Transverse colon (tissue), 4 donors: ENCODE data around the gene PLEKHH3. TPM values are rescaled to one million over a fixed set of nuclear protein-coding genes. Genes with fewer than 3 reads are reported as not detected.

Source experiments
- DNase-seq: peaks from one replicate; pipeline ENCODE4 v3.0.0-alpha.2; 2019
- H3K27ac ChIP-seq, 4 donors: fragments of 200-600 bp; sonication (generic); 2 replicates each; pipeline ENCODE4 v1.5.1; 2016 to 2018; ENCODE audit warnings: inconsistent platforms in 4 of 4
- H3K27me3 ChIP-seq: fragments of 200-600 bp; sonication (generic); 2 replicates; pipeline ENCODE4 v1.5.1; 2017; ENCODE audit warnings: inconsistent platforms
- H3K36me3 ChIP-seq, 4 donors: fragments of 200-600 bp; sonication (generic); 2 replicates each; pipeline ENCODE4 v1.5.1; 2017 to 2019; ENCODE audit warnings: inconsistent platforms in 4 of 4
- H3K4me1 ChIP-seq, 4 donors: fragments of 200-600 bp; sonication (generic); 2 replicates each; pipeline ENCODE4 v1.5.1; 2017 to 2020; ENCODE audit warnings: inconsistent platforms in 4 of 4
- H3K4me3 ChIP-seq, 4 donors: fragments of 200-600 bp; sonication (generic); 1 replicate in 1 of 4; 2 replicates in 3 of 4; pipeline versions ENCODE4 v1.5.1 to v1.6.1; 2017 to 2019; ENCODE audit warnings: inconsistent platforms in 4 of 4
- H3K9me3 ChIP-seq, 2 donors: fragments of 200-600 bp; sonication (generic); 2 replicates each; pipeline ENCODE4 v1.5.1; 2017 to 2019; ENCODE audit warnings: inconsistent platforms in 2 of 2
- CTCF ChIP-seq, 5 experiments: fragments of 200-600 bp in 3 of 5; fragments of 450-650 bp in 2 of 5; sonication (generic) in 3 of 5; IDR thresholded peaks; 1 replicate in 2 of 5; 2 replicates in 3 of 5; pipeline ENCODE4 v1.5.1; 2016 to 2017; ENCODE audit warnings: antibody characterized with exemption in 5 of 5, inconsistent platforms in 3 of 5, mild to moderate bottlenecking in 2 of 5, moderate library complexity in 1 of 5
- EP300 ChIP-seq: sonication (generic); formaldehyde crosslinking; IDR thresholded peaks from one replicate; pipeline ENCODE4 v1.6.1; 2017; ENCODE audit warnings: antibody characterized with exemption, low read depth
- POLR2A ChIP-seq: fragments of 450-650 bp; IDR thresholded peaks from one replicate; pipeline ENCODE4 v1.6.1; 2016; ENCODE audit warnings: antibody characterized with exemption, mild to moderate bottlenecking, moderate library complexity
- POLR2AphosphoS5 ChIP-seq, 3 donors: sonication (generic); formaldehyde crosslinking; IDR thresholded peaks; one replicate each; pipeline ENCODE4 v1.6.1; 2016; ENCODE audit warnings: antibody characterized with exemption in 3 of 3
- WGBS, 2 donors: methylation state at CpG; one replicate each; pipeline ENCODE4 v1.1.5; 2018; ENCODE audit warnings: low coverage in 1 of 2; 5-methylcytosine and 5-hydroxymethylcytosine counted together
- in situ Hi-C, 4 donors: fragments of 200-750 bp; cut with MboI; loops; one replicate each; pipeline versions ENCODE4 v1.15.0 to v1.15.1; 2017; ENCODE audit warnings: low sequenced_read_pairs in 3 of 4, low pct_ligation_motif_present in 1 of 4, low pct_unique_long_range_greater_than_20kb in 1 of 4
- intact Hi-C: fragments of 100-400 bp; cut with DNase I; formaldehyde crosslinking; loops from one replicate; pipeline ENCODE4 v1.15.1; 2023; ENCODE audit warnings: low total_unique reads
- total RNA-seq, 4 donors: library from RNA; depleted of rRNA; stranded (reverse); fragments of >200 nt; gene quantifications; one replicate each; pipeline ENCODE4 v1.1.0, GENCODE V29; 2016

Gene PLEKHH3
- total RNA-seq, 4 donors from 2014 or later, result 5.8 to 29.9 (median 9.9) TPM

- H3K27ac ChIP-seq, result peak overlapping the region; percentile 92 to 98 (median 96)
- in situ Hi-C loops, result loop anchor here in 3 of 4 donors (25.0 kb wide), 1 partner anchor 88 kb away; the partner anchor contains the start of gene PSMC3IP (in 3 of the 3)
- peaks cover 27 to 65% (median 55%) of the 10 kb centered on the region in 4 donors for H3K4me1 ChIP-seq
- WGBS, 2 donors, result 1% methylated on average over 27 of the region's 27 CpGs; no CpG with 5 or more reads in 1 of the 2 donors
- no peaks in the 10 kb centered on the region for H3K36me3 ChIP-seq
- no peak for TF ChIP-seq EP300
- TF ChIP-seq POLR2AphosphoS5 (IDR thresholded peaks at IDR 0.05), result no peak
- no peak for TF ChIP-seq CTCF (IDR thresholded peaks at IDR 0.05)
- DNase-seq, result peak; percentile 44
- H3K27me3 ChIP-seq, result no peaks in the 10 kb centered on the region
- intact Hi-C loops, result no loop called here
- H3K4me3 ChIP-seq, result peak overlapping the region; percentile 75 to 91 (median 85)
- no peaks in the 10 kb centered on the region for H3K9me3 ChIP-seq
Measured at GRCh38 chr17:42675348-42675964, 1.3 kb downstream of the PLEKHH3 start.

- no peaks in the 10 kb centered on the region for H3K27me3 ChIP-seq
- no peaks in the 10 kb centered on the region for H3K9me3 ChIP-seq
- peak overlapping the region; percentile 75 to 91 (median 85) for H3K4me3 ChIP-seq
- peak overlapping the region; percentile 92 to 98 (median 96) for H3K27ac ChIP-seq
- 30% methylated on average over 6 of the region's 9 CpGs; no CpG with 5 or more reads in 1 of the 2 donors for WGBS, 2 donors
- DNase-seq, result peak; percentile 32
- intact Hi-C loops (no loop called here), in situ Hi-C loops (loop anchor here in 3 of 4 donors (25.0 kb wide), 1 partner anchor 88 kb away; the partner anchor contains the start of gene PSMC3IP (in 3 of the 3))
- H3K4me1 ChIP-seq, result peaks cover 21 to 63% (median 50%) of the 10 kb centered on the region in 4 donors
- no peaks in the 10 kb centered on the region for H3K36me3 ChIP-seq
- TF ChIP-seq EP300 (no peak), CTCF (IDR thresholded peaks at IDR 0.05) (no peak), POLR2AphosphoS5 (IDR thresholded peaks at IDR 0.05) (no peak), POLR2A (no peak)
Measured at GRCh38 chr17:42674755-42675347, 1.9 kb downstream of the PLEKHH3 start.

GRCh38 chr17:42673885-42674754 lies 2.7 kb downstream of the PLEKHH3 start:
- intact Hi-C loops, result no loop called here
- H3K36me3 ChIP-seq, result no peaks in the 10 kb centered on the region
- H3K27me3 ChIP-seq, result no peaks in the 10 kb centered on the region
- no peaks in the 10 kb centered on the region for H3K9me3 ChIP-seq
- peak overlapping the region; percentile 92 to 98 (median 96) for H3K27ac ChIP-seq
- TF ChIP-seq POLR2A, result no peak
- peak; percentile 21 to 51 (median 32) for TF ChIP-seq CTCF (IDR thresholded peaks at IDR 0.05)
- in situ Hi-C loops, result no loop called here
- DNase-seq, result peak; percentile 66
- 37 to 46% methylated on average over 7 to 22 of the region's 32 CpGs for WGBS, 2 donors
- H3K4me1 ChIP-seq, result peaks cover 16 to 55% (median 43%) of the 10 kb centered on the region in 4 donors
- peak overlapping the region; percentile 4 to 91 (median 79) for H3K4me3 ChIP-seq
